DLD1 (cell line): Measurements from ENCODE around the gene PID1.

Experiments
- in situ Hi-C: cut with HindIII; loops from 2 replicates; pipeline ENCODE4 v1.10.0; 2017; ENCODE audit warnings: low sequenced_read_pairs

The PID1 gene

GRCh38 chr2:229037621-229038020 lies 233.5 kb downstream of the PID1 start:
- in situ Hi-C loops: no loop called here

GRCh38 chr2:229033816-229034215 lies 237.3 kb downstream of the PID1 start:
- in situ Hi-C loops: no loop called here

- in situ Hi-C loops: no loop called here
Measured at GRCh38 chr2:229032608-229033234, 238.4 kb downstream of the PID1 start.

GRCh38 chr2:229027353-229028105 lies 243.6 kb downstream of the PID1 start:
- in situ Hi-C loops: no loop called here

GRCh38 chr2:229025653-229026052 lies 245.4 kb downstream of the PID1 start:
- in situ Hi-C loops: no loop called here

GRCh38 chr2:229022652-229023051 lies 248.4 kb downstream of the PID1 start:
- in situ Hi-C loops: no loop called here

GRCh38 chr2:229022071-229022470 lies 249.0 kb downstream of the PID1 start:
- in situ Hi-C loops: no loop called here

- in situ Hi-C loops: no loop called here
Measured at GRCh38 chr2:229009816-229010215, 261.3 kb downstream of the PID1 start.

- in situ Hi-C loops: no loop called here
Measured at GRCh38 chr2:229003256-229003655, 267.8 kb downstream of the PID1 start.

GRCh38 chr2:229001196-229001595 lies 269.9 kb downstream of the PID1 start:
- in situ Hi-C loops: no loop called here

- in situ Hi-C loops: no loop called here
Measured at GRCh38 chr2:228999326-228999725, 271.8 kb downstream of the PID1 start.

GRCh38 chr2:228988786-228989185 lies 282.3 kb downstream of the PID1 start:
- in situ Hi-C loops: no loop called here

- in situ Hi-C loops: no loop called here
Measured at GRCh38 chr2:228987441-228988155, 283.5 kb downstream of the PID1 start.

- in situ Hi-C loops: no loop called here
Measured at GRCh38 chr2:228986961-228987360, 284.1 kb downstream of the PID1 start.

GRCh38 chr2:228983700-228984099 lies 287.4 kb downstream of the PID1 start:
- in situ Hi-C loops: no loop called here

- in situ Hi-C loops: no loop called here
Measured at GRCh38 chr2:228974169-228974568, 296.9 kb downstream of the PID1 start.
